ENCODE results near the gene ALG10B. TPM values are rescaled to one million over a fixed set of nuclear protein-coding genes. Genes with fewer than 3 reads are reported as not detected.
"Not testable (repeated sequence)": the region's sequence is repeated elsewhere in the genome, so short reads cannot be mapped to it uniquely, and the experiment has no call there.

ALG10B gene
- polyA plus RNA-seq (2014; cell fraction: cytosol; rRNA removed) = 9.9 and 11.2 TPM in 2 replicates
- polyA plus RNA-seq (2014; cell fraction: nucleus; rRNA removed) = 6.0 and 8.2 TPM in 2 replicates

GRCh38 chr12:38316391-38317129 lies at the start of gene ALG10B:
ALG10B (plus strand) TSS chr12:38316774; CDS start chr12:38316894, 120 bp downstream.
- peak; percentile 98 for DNase-seq (ENCODE audit: low spot score)

- DNase-seq (ENCODE audit: low spot score) = no peak
These were observed 48.0 kb upstream of the ALG10B start for GRCh38 chr12:38268612-38269011.

DNA sequence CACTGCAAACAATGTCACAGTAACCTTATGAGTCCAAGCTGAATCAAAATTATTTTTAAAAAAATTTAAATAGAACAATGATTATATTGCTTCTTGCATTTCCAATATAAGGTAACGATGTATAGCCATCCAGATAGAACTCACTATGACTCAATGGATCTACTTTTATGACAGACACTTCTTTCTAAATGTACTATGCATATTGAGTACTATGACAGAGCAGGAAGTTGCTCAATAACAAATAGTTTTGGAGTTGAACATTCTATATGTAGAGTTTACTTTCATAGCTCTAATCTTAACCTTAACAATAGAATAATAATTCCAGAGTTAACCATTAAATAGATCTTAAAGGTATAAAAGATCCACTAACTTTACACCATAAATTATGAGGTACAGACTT lies 46.7 kb upstream of the ALG10B start:
- DNase-seq (ENCODE audit: low spot score) = no peak

- DNase-seq (ENCODE audit: low spot score) = no peak
These were observed 36.8 kb upstream of the ALG10B start for GRCh38 chr12:38279756-38280155.

GRCh38 chr12:38282886-38283285 lies 33.7 kb upstream of the ALG10B start:
- no peak for DNase-seq (ENCODE audit: low spot score)

GRCh38 chr12:38289396-38289795 lies 27.2 kb upstream of the ALG10B start:
- DNase-seq (ENCODE audit: low spot score) = no peak

DNA sequence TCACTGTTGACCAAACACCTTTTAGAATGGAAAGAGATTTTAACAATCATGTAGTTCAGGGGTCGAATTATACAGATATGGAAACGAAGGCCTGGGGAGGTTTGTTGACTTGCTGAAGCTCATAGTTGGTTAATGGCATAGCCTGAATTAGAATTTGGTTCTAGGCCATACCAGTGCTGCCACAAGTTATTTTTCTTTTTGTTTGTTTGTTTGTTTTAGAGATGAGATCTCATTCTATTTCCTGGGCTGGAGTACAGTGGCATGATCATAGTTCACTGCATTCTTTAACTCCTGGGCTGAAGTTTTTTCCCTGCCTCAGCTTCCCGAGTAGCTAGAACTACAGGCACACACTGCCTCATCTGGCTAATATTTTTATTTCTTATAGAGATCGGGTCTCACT lies 25.4 kb upstream of the ALG10B start:
- DNase-seq (ENCODE audit: low spot score) = no peak

- not testable (repeated sequence) for DNase-seq (ENCODE audit: low spot score)
These were observed 13.6 kb upstream of the ALG10B start for GRCh38 chr12:38302972-38303371.

DNA sequence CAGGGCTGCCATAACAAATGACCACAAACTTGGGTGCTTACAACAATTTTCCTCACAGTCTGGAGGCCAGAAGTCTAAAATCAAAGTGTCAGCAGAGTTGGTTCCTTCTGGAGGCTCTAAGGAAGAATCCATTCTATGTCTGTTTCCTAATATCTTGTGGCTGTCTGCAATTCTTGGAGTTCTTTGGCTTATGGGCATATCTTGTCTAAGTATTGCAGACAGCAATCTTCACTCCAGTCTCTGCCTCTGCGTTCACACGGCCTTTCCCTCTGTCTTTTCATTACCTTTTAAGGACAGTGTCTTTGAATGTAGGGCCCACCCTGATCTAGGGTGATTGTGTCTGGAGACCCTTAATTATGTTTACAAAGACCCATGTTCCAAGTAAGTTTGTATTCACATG lies 5.4 kb downstream of the ALG10B start:
- not testable (repeated sequence) for DNase-seq (ENCODE audit: low spot score)

DNA sequence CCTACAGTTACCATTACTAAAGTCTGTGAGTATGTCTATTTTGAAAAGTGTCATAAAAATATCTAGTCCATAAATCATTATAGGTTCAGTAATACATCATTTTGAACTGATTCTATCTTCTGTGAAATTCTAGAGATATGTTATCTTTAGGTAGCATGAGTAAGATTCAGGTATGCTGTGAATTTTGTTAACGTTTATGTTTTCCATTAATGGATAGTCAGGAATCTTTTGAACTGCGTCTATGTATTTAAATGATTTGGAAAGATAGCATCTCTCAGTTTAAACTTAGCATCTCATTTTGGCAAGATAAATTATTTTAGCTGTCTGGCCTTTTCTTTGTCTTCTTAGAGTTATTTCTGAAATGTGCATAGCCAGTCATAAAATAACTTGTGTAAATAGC lies 8.3 kb downstream of the ALG10B start:
- no peak for DNase-seq (ENCODE audit: low spot score)

GRCh38 chr12:38327356-38327755 lies 10.8 kb downstream of the ALG10B start:
- no peak for DNase-seq (ENCODE audit: low spot score)

- DNase-seq (ENCODE audit: low spot score) = peak; percentile 54
These were observed 11.8 kb downstream of the ALG10B start for GRCh38 chr12:38328306-38328895.

GRCh38 chr12:38330414-38330813 lies 13.8 kb downstream of the ALG10B start:
- not testable (repeated sequence) for DNase-seq (ENCODE audit: low spot score)

DNA sequence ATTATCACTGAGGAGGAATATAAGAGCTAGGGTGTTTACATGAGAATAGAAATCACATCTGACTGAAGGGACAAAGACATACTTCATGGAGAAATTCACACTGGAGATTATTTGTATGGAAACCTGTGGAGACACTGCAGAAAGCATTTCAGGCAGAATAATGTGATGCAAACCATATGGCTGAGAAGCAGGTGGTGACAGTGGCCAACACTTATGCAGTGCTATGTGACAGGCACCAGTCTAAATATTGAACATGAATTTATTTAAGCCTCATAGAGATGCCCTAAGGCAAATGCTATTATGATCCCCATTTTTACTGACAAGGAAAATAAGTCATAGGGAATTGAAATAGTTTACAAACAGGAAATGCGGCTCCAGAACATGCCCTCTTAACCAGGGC lies 16.2 kb downstream of the ALG10B start:
- DNase-seq (ENCODE audit: low spot score) = no peak

- no peak for DNase-seq (ENCODE audit: low spot score)
These were observed 25.9 kb downstream of the ALG10B start for GRCh38 chr12:38342444-38342843.

DNA sequence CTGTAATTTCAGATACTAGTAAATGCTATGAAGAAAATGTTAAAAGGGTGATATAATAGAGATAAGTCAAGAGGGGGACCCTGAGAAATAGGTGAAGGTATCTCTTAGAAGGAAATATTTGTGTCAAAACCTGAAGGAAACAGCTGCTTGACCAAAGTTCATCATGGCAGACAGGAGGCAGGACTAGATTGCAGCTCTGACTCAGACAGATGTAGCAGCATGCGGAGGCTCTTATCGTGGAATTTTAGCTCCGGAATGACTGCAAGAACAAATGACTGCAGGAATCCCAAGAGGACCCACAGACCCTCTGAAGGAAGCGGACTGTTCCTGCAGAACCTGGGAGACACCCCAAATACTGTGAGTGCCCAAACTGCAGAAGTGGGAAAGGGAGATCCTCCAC lies 26.7 kb downstream of the ALG10B start:
- DNase-seq (ENCODE audit: low spot score) = not testable (repeated sequence)

- DNase-seq (ENCODE audit: low spot score) = not testable (repeated sequence)
These were observed 27.3 kb downstream of the ALG10B start for GRCh38 chr12:38343916-38344315.

DNA sequence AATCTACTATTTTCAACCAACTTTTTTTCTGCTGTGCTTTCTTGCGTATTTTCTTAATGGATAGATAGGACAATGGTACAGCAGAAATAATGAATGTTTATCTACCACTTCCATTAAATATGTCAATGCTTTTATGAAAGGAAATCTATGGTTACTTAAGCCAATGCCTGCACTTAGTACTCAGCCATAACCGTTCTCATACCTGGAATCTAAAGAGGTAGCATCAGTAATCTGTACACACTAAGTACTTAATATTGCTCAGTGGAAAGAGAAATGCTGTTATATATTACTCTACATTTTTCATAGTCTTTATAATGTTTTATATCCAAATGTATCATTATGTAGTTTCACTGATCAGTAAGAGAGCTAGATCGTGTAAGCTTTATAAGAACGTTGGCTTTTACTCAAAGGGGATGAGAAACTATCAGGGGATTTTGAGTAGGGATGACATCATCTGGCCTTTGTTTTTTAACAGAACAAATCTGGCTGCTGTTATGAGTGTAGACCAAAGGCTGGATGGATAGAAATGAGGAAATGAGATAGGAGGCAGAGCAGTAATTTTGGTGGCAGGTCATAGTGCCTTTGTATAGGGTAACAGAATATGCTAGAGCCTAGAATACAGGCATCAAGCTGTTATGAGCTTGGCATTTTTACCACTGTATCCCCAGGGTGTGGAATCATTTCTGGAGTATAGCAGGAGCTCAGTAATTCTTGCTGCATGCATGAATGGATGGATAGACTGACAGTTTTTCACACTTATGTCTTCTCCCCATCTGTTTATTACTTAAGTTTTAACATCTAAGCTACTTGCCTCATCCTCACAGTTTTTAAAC lies 34.0 kb downstream of the ALG10B start:
- DNase-seq (ENCODE audit: low spot score) = no peak

GRCh38 chr12:38351175-38351508 lies 34.6 kb downstream of the ALG10B start:
- DNase-seq (ENCODE audit: low spot score) = not testable (repeated sequence)

- no peak for DNase-seq (ENCODE audit: low spot score)
These were observed 50.9 kb downstream of the ALG10B start for GRCh38 chr12:38367506-38367905.

DNA sequence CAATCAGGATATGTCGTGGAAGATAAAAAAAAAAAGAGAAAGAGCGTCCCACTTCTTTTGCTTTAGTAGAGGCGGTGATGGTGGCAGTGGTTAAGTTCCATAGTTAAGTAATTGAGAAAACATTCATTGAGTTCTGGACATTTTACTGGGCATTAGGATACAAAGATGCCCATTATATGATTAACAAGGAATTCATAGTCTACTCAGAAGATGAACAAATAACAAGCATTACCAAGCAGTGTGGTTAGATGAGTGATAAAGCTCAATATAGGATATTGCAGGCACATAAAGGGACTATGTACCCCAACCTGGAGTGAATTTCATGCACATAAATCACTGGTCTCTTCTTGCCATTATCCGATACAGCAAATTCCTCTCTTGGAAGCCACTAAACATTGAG lies 53.7 kb downstream of the ALG10B start:
- no peak for DNase-seq (ENCODE audit: low spot score)

DNA sequence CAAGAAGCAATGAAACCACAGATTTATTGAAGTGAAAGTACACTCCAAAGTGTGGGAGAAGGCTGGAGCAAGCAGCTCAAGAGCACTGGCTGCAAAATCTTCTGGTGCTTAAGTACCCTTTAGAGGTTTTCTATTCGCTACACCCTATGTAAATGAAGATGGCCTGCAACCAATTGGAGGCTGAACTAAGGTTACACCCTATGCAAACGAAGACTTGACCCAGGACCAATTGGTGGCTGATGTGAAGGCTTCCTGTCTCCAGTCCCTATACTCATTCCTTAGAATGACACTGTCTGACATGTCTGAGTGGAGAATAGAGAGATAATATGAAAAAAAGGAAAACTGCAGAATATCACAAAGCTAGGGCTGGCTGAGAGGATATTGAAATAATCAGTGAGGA lies 57.2 kb downstream of the ALG10B start:
- no peak for DNase-seq (ENCODE audit: low spot score)

Data from SK-N-DZ (cell line).